Measurements from ENCODE around the gene RDH11.

The RDH11 gene

GRCh38 chr14:67644428-67644827 lies 51.1 kb downstream of the RDH11 start:
- DNase-seq = no peak

GRCh38 chr14:67643713-67644112 lies 51.9 kb downstream of the RDH11 start:
- DNase-seq = no peak

- DNase-seq = no peak
Observed at GRCh38 chr14:67641902-67642749, 53.4 kb downstream of the RDH11 start.

GRCh38 chr14:67641480-67641879 lies 54.1 kb downstream of the RDH11 start:
- DNase-seq = no peak

GRCh38 chr14:67638642-67639041 lies 56.9 kb downstream of the RDH11 start:
- no peak for DNase-seq

- DNase-seq = no peak
Observed at GRCh38 chr14:67636361-67636919, 59.1 kb downstream of the RDH11 start.

GRCh38 chr14:67633451-67634147 lies 62.0 kb downstream of the RDH11 start:
- no peak for DNase-seq

GRCh38 chr14:67630938-67631337 lies 64.6 kb downstream of the RDH11 start:
- no peak for DNase-seq

GRCh38 chr14:67630186-67630585 lies 65.4 kb downstream of the RDH11 start:
- DNase-seq = no peak

- DNase-seq = no peak
Observed at GRCh38 chr14:67627519-67627918, 68.0 kb downstream of the RDH11 start.
